K562 (cell line): Measurements from ENCODE around the gene SHOX. TPM values are rescaled to one million over a fixed set of nuclear protein-coding genes. Genes with fewer than 3 reads are reported as not detected.

Experiments
- ATAC-seq: fragments of 200-7000 bp; cut with Tn5 transposase; 3 replicates; pipeline ENCODE4 v1.9.1; 2020; ENCODE audit warnings: moderate library complexity
- BruUV-seq: library from RNA; stranded (reverse); fragments of 400-500 nt; replicated peaks from 2 replicates; lab custom pipeline; 2021; lab: Mats Ljungman, UMichigan
- CTCF ChIA-PET: fragments of 300-600 bp; formaldehyde crosslinking; extraction: SDS; loops from one replicate; lab custom pipeline; 2021; ENCODE audit warnings: low intra/inter-chr PET ratio; lab: Yijun Ruan, JAX
- POLR2A ChIA-PET: fragments of 300-600, 350-650 bp; sonication (Branson Sonifier 250); formaldehyde crosslinking; extraction: SDS; loops from one replicate; lab custom pipeline; 2021; ENCODE audit warnings: antibody characterized with exemption, inconsistent platforms; lab: Yijun Ruan, JAX
- DNase-seq, 4 experiments: peaks; one replicate each; pipeline versions ENCODE4 v3.0.0 to v3.0.0-alpha.2; 2011 to 2018; ENCODE audit warnings: low spot score in 3 of 4, mixed read lengths in 3 of 4; ENCODE audit errors: extremely low read depth in 1 of 4
- FAIRE-seq: peaks from 2 replicates; lab custom pipeline; 2011; peaks lifted over from hg19 to GRCh38; lab: Jason Lieb, UNC
- H2AFZ ChIP-seq: 2 replicates; pipeline ENCODE4 v1.6.0; 2011; ENCODE audit warnings: low read depth, low read length, control low read depth, inconsistent platforms
- H3K27ac ChIP-seq: fragments of 200-600 bp; 3 replicates; pipeline ENCODE4 v1.8.0; 2011; ENCODE audit warnings: low read depth, mild to moderate bottlenecking, control low read depth, inconsistent platforms, low read length, moderate library complexity, mixed read lengths; ENCODE audit errors: extremely low read depth
- H3K27me3 ChIP-seq, 2 experiments: fragments of 300-600 bp in 1 of 2; 2 replicates in 1 of 2; 3 replicates in 1 of 2; pipeline versions ENCODE4 v1.6.0 to v1.8.0; 2011; ENCODE audit warnings: inconsistent platforms in 2 of 2, low read length in 2 of 2, mild to moderate bottlenecking in 1 of 2, mixed read lengths in 1 of 2, moderate library complexity in 1 of 2; ENCODE audit not compliant: control insufficient read depth in 2 of 2, insufficient read depth in 2 of 2
- H3K36me3 ChIP-seq: fragments of 300-600 bp; 3 replicates; pipeline ENCODE4 v1.8.0; 2011; ENCODE audit warnings: mild to moderate bottlenecking, low read length, inconsistent platforms; ENCODE audit not compliant: control insufficient read depth, insufficient read depth
- H3K4me1 ChIP-seq, 2 experiments: fragments of 200-600 bp in 1 of 2; replicated peaks in 1 of 2; 2 replicates in 1 of 2; 3 replicates in 1 of 2; pipeline versions ENCODE4 v1.5.1 to v1.8.0; 2011; ENCODE audit warnings: inconsistent platforms in 2 of 2, low read length in 2 of 2, mild to moderate bottlenecking in 1 of 2, mixed read lengths in 1 of 2, moderate library complexity in 1 of 2; ENCODE audit not compliant: control insufficient read depth in 2 of 2, insufficient read depth in 2 of 2
- H3K4me2 ChIP-seq: 2 replicates; pipeline ENCODE4 v1.6.1; 2011; ENCODE audit warnings: low read length, control low read depth, inconsistent platforms, mixed read lengths; ENCODE audit not compliant: insufficient read depth
- H3K4me3 ChIP-seq: fragments of 200-600 bp; sonication (generic), shearing (Covaris generic); 2 replicates; pipeline ENCODE4 v1.5.1; 2016; ENCODE audit warnings: control low read depth, inconsistent platforms
- H3K79me2 ChIP-seq: fragments of 200-600 bp; 3 replicates; pipeline ENCODE4 v1.8.0; 2011; ENCODE audit warnings: low read length, inconsistent platforms; ENCODE audit not compliant: control insufficient read depth, insufficient read depth
- H3K9ac ChIP-seq, 2 experiments: 2 replicates each; pipeline versions ENCODE4 v1.6.0 to v1.6.1; 2011; ENCODE audit warnings: low read depth in 2 of 2, low read length in 2 of 2, control low read depth in 1 of 2, inconsistent platforms in 1 of 2, mild to moderate bottlenecking in 1 of 2, mixed read lengths in 1 of 2; ENCODE audit not compliant: insufficient read depth in 1 of 2
- H3K9me1 ChIP-seq: one replicate; pipeline ENCODE4 v1.6.0; 2011; ENCODE audit warnings: inconsistent platforms, mild to moderate bottlenecking, low read length, moderate library complexity; ENCODE audit not compliant: control insufficient read depth, insufficient read depth
- H3K9me3 ChIP-seq: replicated peaks from 2 replicates; pipeline ENCODE4 v1.5.1; 2011; ENCODE audit warnings: low read depth, low read length, inconsistent platforms; ENCODE audit not compliant: control insufficient read depth, insufficient read depth
- H4K20me1 ChIP-seq: replicated peaks from 2 replicates; pipeline ENCODE4 v1.6.1; 2011; ENCODE audit warnings: low read length, inconsistent platforms, mixed read lengths; ENCODE audit not compliant: control insufficient read depth, insufficient read depth
- PHF20 ChIP-seq: fragments of 450-650 bp; IDR thresholded peaks from 2 replicates; pipeline ENCODE4 v1.6.1; 2018; ENCODE audit not compliant: partially characterized antibody
- RAD21 ChIP-seq, 2 experiments: fragments of 250-450 bp in 1 of 2; fragments of 450-650 bp in 1 of 2; sonication (Bioruptor Pico) in 1 of 2; formaldehyde crosslinking in 1 of 2; IDR thresholded peaks in 1 of 2; conservative IDR thresholded peaks in 1 of 2; 2 replicates each; pipeline versions ENCODE4 v1.4.0 to v1.8.0; 2020 to 2022; ENCODE audit warnings: mild to moderate bottlenecking in 2 of 2, moderate library complexity in 1 of 2
- SNRNP70 ChIP-seq: fragments of 200-400 bp; formaldehyde crosslinking; optimal IDR thresholded peaks from 2 replicates; pipeline ENCODE3; 2017; ENCODE audit warnings: low read depth, low read length
- TFAP4 ChIP-seq: sonication (generic); formaldehyde crosslinking; IDR thresholded peaks from 2 replicates; pipeline ENCODE4 v1.8.0; 2022; ENCODE audit warnings: missing genetic modification reagents, mild to moderate bottlenecking, moderate library complexity, borderline replicate concordance
- TRIM28 ChIP-seq: fragments of 450-650 bp; IDR thresholded peaks from 2 replicates; pipeline ENCODE4 v1.6.1; 2017
- ZNF212 ChIP-seq: fragments of 450-650 bp; formaldehyde crosslinking; IDR thresholded peaks from 2 replicates; pipeline ENCODE4 v1.4.0; 2020; ENCODE audit warnings: mild to moderate bottlenecking
- whole genome bisulfite sequencing: fragments of 100-300 bp; shearing (Covaris generic); methylation state at CpG from one replicate; pipeline ENCODE4 v1.1.6; 2016; ENCODE audit warnings: low coverage, mixed read lengths; ENCODE audit not compliant: insufficient coverage; ENCODE audit errors: missing lambda C conversion rate; 5-methylcytosine and 5-hydroxymethylcytosine counted together
- in situ Hi-C: fragments of 300-500 bp; cut with MboI; formaldehyde crosslinking; loops from 4 replicates; pipeline ENCODE4 v1.15.0; 2018; ENCODE audit warnings: inconsistent platforms, mixed read lengths
- intact Hi-C: fragments of 100-400 bp; cut with micrococcal nuclease; formaldehyde crosslinking; loops from 2 replicates; pipeline ENCODE4 v1.14.2; 2022
- polyA plus RNA-seq, 8 experiments: library from polyadenylated mRNA; depleted of rRNA in 4 of 8; stranded (reverse) in 5 of 8; unstranded in 3 of 8; fragments of >200 nt; fragmentation: Nextera tagmentation in 2 of 8; fragmentation: Illumina TruSeq in 1 of 8; extraction: Ambion mirVana in 2 of 8; extraction: Trizol in 1 of 8; gene quantifications; 2 replicates each; pipeline versions ENCODE4 v1.2.1 to v1.2.3, GENCODE V29; 2011 to 2014; ENCODE audit warnings: inconsistent platforms in 1 of 8, missing spikeins in 1 of 8
- total RNA-seq, 7 experiments: library from RNA; depleted of rRNA in 6 of 7; stranded (reverse); fragments of >200 nt in 6 of 7; fragmentation: Illumina TruSeq in 2 of 7; extraction: Trizol in 2 of 7; gene quantifications; 2 replicates each; pipeline versions ENCODE4 v1.2.1 to v1.2.3, GENCODE V29; 2011 to 2021; ENCODE audit warnings: low replicate concordance in 1 of 7
- TF ChIP-seq, protein P1 (sequence below): sonication (generic); formaldehyde crosslinking; IDR thresholded peaks from 2 replicates; pipeline ENCODE4 v1.8.0; 2022; ENCODE audit warnings: mild to moderate bottlenecking, missing genetic modification reagents
- TF ChIP-seq, protein P2 (sequence below), 2 experiments: fragments of 450-650 bp; conservative IDR thresholded peaks; 2 replicates each; pipeline ENCODE4 v1.6.1; 2017; ENCODE audit warnings: mild to moderate bottlenecking in 2 of 2, moderate library complexity in 2 of 2

Gene SHOX
- total and polyA plus RNA-seq, 9 of the 15 experiments (the other 6 are each of a cell fraction or from before 2014, with no cell fraction given) = not detected

DNA sequence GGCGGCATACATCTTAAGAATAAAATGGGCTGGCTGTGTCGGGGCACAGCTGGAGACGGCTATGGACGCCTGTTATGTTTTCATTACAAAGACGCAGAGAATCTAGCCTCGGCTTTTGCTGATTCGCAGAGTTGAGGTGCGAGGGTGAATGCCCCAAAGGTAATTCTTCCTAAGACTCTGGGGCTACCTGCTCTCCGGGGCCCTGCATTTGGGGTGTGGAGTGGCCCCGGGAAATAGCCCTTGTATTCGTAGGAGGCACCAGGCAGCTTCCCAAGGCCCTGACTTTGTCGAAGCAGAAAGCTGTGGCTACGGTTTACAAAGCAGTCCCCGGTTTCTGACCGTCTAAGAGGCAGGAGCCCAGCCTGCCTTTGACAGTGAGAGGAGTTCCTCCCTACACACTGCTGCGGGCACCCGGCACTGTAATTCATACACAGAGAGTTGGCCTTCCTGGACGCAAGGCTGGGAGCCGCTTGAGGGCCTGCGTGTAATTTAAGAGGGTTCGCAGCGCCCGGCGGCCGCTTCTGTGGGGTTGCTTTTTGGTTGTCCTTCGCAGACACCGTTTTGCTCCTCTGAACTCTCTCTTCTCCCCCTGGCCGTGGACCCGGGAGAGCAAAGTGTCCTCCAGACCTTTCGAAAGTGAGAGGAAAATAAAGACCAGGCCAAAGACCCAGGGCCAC, 1.9 kb downstream of the SHOX start:
- CTCF ChIA-PET = no interaction called here
- no peak overlapping the region for H2AFZ ChIP-seq
- intact Hi-C loops (no loop called here), in situ Hi-C loops (no loop called here)
- no peak for TF ChIP-seq PHF20
- TF ChIP-seq, protein P1, sequence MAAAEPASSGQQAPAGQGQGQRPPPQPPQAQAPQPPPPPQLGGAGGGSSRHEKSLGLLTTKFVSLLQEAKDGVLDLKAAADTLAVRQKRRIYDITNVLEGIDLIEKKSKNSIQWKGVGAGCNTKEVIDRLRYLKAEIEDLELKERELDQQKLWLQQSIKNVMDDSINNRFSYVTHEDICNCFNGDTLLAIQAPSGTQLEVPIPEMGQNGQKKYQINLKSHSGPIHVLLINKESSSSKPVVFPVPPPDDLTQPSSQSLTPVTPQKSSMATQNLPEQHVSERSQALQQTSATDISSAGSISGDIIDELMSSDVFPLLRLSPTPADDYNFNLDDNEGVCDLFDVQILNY (CRISPR knock-in tag) = no peak
- no peak for TF ChIP-seq RAD21 (CRISPR knock-in tag; conservative IDR thresholded peaks at IDR 0.05 in 1 of 2, IDR thresholded peaks at IDR 0.05 in 1 of 2)
- no peak for TF ChIP-seq ZNF212
- TF ChIP-seq, protein P2, sequence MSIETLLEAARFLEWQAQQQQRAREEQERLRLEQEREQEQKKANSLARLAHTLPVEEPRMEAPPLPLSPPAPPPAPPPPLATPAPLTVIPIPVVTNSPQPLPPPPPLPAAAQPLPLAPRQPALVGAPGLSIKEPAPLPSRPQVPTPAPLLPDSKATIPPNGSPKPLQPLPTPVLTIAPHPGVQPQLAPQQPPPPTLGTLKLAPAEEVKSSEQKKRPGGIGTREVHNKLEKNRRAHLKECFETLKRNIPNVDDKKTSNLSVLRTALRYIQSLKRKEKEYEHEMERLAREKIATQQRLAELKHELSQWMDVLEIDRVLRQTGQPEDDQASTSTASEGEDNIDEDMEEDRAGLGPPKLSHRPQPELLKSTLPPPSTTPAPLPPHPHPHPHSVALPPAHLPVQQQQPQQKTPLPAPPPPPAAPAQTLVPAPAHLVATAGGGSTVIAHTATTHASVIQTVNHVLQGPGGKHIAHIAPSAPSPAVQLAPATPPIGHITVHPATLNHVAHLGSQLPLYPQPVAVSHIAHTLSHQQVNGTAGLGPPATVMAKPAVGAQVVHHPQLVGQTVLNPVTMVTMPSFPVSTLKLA (conservative IDR thresholded peaks at IDR 0.05) = no peak
- TF ChIP-seq SNRNP70 = no peak
- no peak for TF ChIP-seq TFAP4 (CRISPR knock-in tag)
- no peak for TF ChIP-seq TRIM28
- TF ChIP-seq, all 486 proteins: peak for 0
- Histone ChIP-seq H3K4me2 (no peak overlapping the region), H3K4me1 (no peaks in the 10 kb centered on the region), H3K27me3 (peaks cover 0 to 18% of the 10 kb centered on the region in 2 experiments; a peak in 2 of 5 replicates), H3K9me1 (no peaks in the 10 kb centered on the region), H3K27ac (no peak overlapping the region), H3K36me3 (no peaks in the 10 kb centered on the region), H3K4me3 (no peak overlapping the region), H3K9me3 (no peaks in the 10 kb centered on the region), H3K79me2 (no peaks in the 10 kb centered on the region), H4K20me1 (no peaks in the 10 kb centered on the region), H3K9ac (no peak overlapping the region)
- FAIRE-seq = no peak
- BruUV-seq = no TSS peak
- POLR2A ChIA-PET = no interaction called here
- 7% methylated on average over 23 of the region's 30 CpGs for WGBS
- no peak for DNase-seq
- ATAC-seq = no peak
